Heart left ventricle (tissue), 13 donors: ENCODE results near the gene NRM.
"Not testable (repeated sequence)": the region's sequence is repeated elsewhere in the genome, so short reads cannot be mapped to it uniquely, and the experiment has no call there.

Experiments used
- CTCF ChIP-seq, 12 donors: fragments of 200-600 bp; sonication (generic) in 4 of 12; IDR thresholded peaks; one replicate each; pipeline versions ENCODE4 v1.5.0 to v1.8.0; 2018 to 2022; ENCODE audit warnings: antibody characterized with exemption in 12 of 12, mild to moderate bottlenecking in 5 of 12
- POLR2A ChIP-seq, 2 donors: fragments of 450-650 bp; IDR thresholded peaks; one replicate each; pipeline ENCODE4 v1.6.1; 2017; ENCODE audit warnings: antibody characterized with exemption in 2 of 2, mild to moderate bottlenecking in 2 of 2, moderate library complexity in 2 of 2
- donor health status: ischemic (EF 13 %, LVEDD 7.1; RV severe dilation, severe dysfunction).
- donor health status: DM: no; HTN: yes; CAD: no.
- donor health status: DM: no; HTN: no; CAD: no.
- donor health status: ischemic (EF 25% LVEDD 6.9; RV normal size, moderate dysfunction).
- donor health status: ischemic (EF 25% LVEDD 5.7; RV mildly dilated, moderate dysfunction).
- donor health status: ischemic (EF 35%, LVEDD 5.7; RV mildly dilated, moderate dysfunction).
- donor health status: nonischemic (EF 11% LVEDD 7.7; RV severe dilation, severe dysfunction).
- donor health status: DM: yes; HTN: yes; CAD: no.
- donor health status: PGD.
- donor health status: ischemic (EF 29% LVEDD 5.4; RV normal size, mild dysfunction).
- donor health status: nonischemic (EF 23%, LVEDD 6.1; RV moderate dilation, normal function).

- not testable (repeated sequence) for TF ChIP-seq CTCF, POLR2A (IDR thresholded peaks at IDR 0.05)
Measured at GRCh38 chr6:30722025-30722279, 31.2 kb upstream of the NRM start.
